IMR-90 (cell line): ENCODE data around the gene AMOTL2. TPM values are rescaled to one million over a fixed set of nuclear protein-coding genes. Genes with fewer than 3 reads are reported as not detected.

Source experiments
- ATAC-seq: fragments of 200-7000 bp; cut with Tn5 transposase; 2 replicates; pipeline ENCODE4 v1.9.1; 2020; ENCODE audit warnings: low read depth, mild to moderate bottlenecking, moderate library complexity
- BruUV-seq: library from RNA; stranded (reverse); fragments of 400-500 nt; replicated peaks from 2 replicates; lab custom pipeline; 2021; lab: Mats Ljungman, UMichigan
- CTCF ChIA-PET: fragments of 300-600 bp; formaldehyde crosslinking; extraction: SDS; loops from one replicate; lab custom pipeline; 2021; ENCODE audit warnings: antibody characterized with exemption; lab: Yijun Ruan, JAX
- POLR2A ChIA-PET: fragments of 300-600 bp; sonication (Branson Sonifier 250); formaldehyde crosslinking; loops from one replicate; lab custom pipeline; 2022; ENCODE audit warnings: antibody characterized with exemption; ENCODE audit not compliant: unreplicated experiment; lab: Charles Lee
- DNase-seq: peaks from one replicate; pipeline ENCODE4 v3.0.0; 2013
- H2AFZ ChIP-seq: replicated peaks from 2 replicates; pipeline ENCODE3; 2013; ENCODE audit warnings: low read length, mild to moderate bottlenecking; ENCODE audit not compliant: poor library complexity
- H2AK5ac ChIP-seq: 2 replicates; pipeline ENCODE4 v1.6.1; 2013; ENCODE audit warnings: low read depth, low read length, inconsistent platforms
- H2AK9ac ChIP-seq: replicated peaks from 2 replicates; pipeline ENCODE3; 2013; ENCODE audit warnings: mild to moderate bottlenecking, low read depth, low read length, moderate library complexity; ENCODE audit not compliant: poor library complexity
- H2BK120ac ChIP-seq: 2 replicates; pipeline ENCODE4 v1.6.1; 2013; ENCODE audit warnings: low read depth, low read length, inconsistent platforms
- H2BK15ac ChIP-seq: 3 replicates; pipeline ENCODE4 v1.6.1; 2013; ENCODE audit warnings: low read depth, low read length, inconsistent platforms
- H2BK20ac ChIP-seq: 2 replicates; pipeline ENCODE4 v1.6.1; 2013; ENCODE audit warnings: low read depth, mild to moderate bottlenecking, inconsistent platforms, low read length, moderate library complexity
- H2BK5ac ChIP-seq: 2 replicates; pipeline ENCODE4 v1.6.1; 2013; ENCODE audit warnings: mild to moderate bottlenecking, low read depth, low read length, inconsistent platforms; ENCODE audit not compliant: poor library complexity, severe bottlenecking
- H3K14ac ChIP-seq: replicated peaks from 2 replicates; pipeline ENCODE4 v1.6.1; 2013; ENCODE audit warnings: low read depth, low read length, inconsistent platforms
- H3K18ac ChIP-seq: 2 replicates; pipeline ENCODE4 v1.6.1; 2013; ENCODE audit warnings: low read depth, low read length, control low read depth
- H3K23ac ChIP-seq: 2 replicates; pipeline ENCODE4 v1.6.1; 2013; ENCODE audit warnings: low read depth, low read length, inconsistent platforms
- H3K27ac ChIP-seq: 2 replicates; pipeline ENCODE4 v1.5.1; 2013; ENCODE audit warnings: mild to moderate bottlenecking, control low read depth, low read length; ENCODE audit not compliant: insufficient read depth
- H3K27me3 ChIP-seq: 2 replicates; pipeline ENCODE4 v1.6.1; 2013; ENCODE audit warnings: low read length; ENCODE audit not compliant: control insufficient read depth, insufficient read depth
- H3K36me3 ChIP-seq: 2 replicates; pipeline ENCODE4 v1.6.1; 2013; ENCODE audit warnings: low read length, mixed read lengths; ENCODE audit not compliant: control insufficient read depth, insufficient read depth
- H3K4ac ChIP-seq: 2 replicates; pipeline ENCODE4 v1.6.1; 2013; ENCODE audit warnings: low read depth, low read length, inconsistent platforms
- H3K4me1 ChIP-seq: 2 replicates; pipeline ENCODE4 v1.6.1; 2013; ENCODE audit warnings: low read length, mixed read lengths; ENCODE audit not compliant: control insufficient read depth, insufficient read depth
- H3K4me2 ChIP-seq: 2 replicates; pipeline ENCODE4 v1.6.1; 2013; ENCODE audit warnings: low read depth, mild to moderate bottlenecking, control low read depth, low read length, moderate library complexity
- H3K4me3 ChIP-seq: 2 replicates; pipeline ENCODE4 v1.5.1; 2013; ENCODE audit warnings: low read depth, mild to moderate bottlenecking, control low read depth, low read length, moderate library complexity; ENCODE audit not compliant: insufficient read depth
- H3K56ac ChIP-seq: 2 replicates; pipeline ENCODE4 v1.6.1; 2013; ENCODE audit warnings: low read length, inconsistent platforms; ENCODE audit not compliant: insufficient read depth; ENCODE audit errors: extremely low read depth
- H3K79me1 ChIP-seq, 2 experiments: 2 replicates each; pipeline ENCODE4 v1.6.1; 2013; ENCODE audit warnings: low read length in 2 of 2, inconsistent platforms in 1 of 2, low read depth in 1 of 2
- H3K9ac ChIP-seq: 2 replicates; pipeline ENCODE4 v1.6.1; 2013; ENCODE audit warnings: low read depth, low read length, control low read depth
- H3K9me1 ChIP-seq: 2 replicates; pipeline ENCODE4 v1.6.1; 2013; ENCODE audit warnings: low read length, inconsistent platforms; ENCODE audit not compliant: insufficient read depth
- H3K9me3 ChIP-seq: 2 replicates; pipeline ENCODE4 v1.6.1; 2013; ENCODE audit warnings: low read length; ENCODE audit not compliant: control insufficient read depth, insufficient read depth
- H4K20me1 ChIP-seq: 2 replicates; pipeline ENCODE4 v1.6.1; 2013; ENCODE audit warnings: low read length, inconsistent platforms; ENCODE audit not compliant: insufficient read depth
- H4K5ac ChIP-seq: 2 replicates; pipeline ENCODE4 v1.6.1; 2013; ENCODE audit warnings: mild to moderate bottlenecking, low read depth, low read length, control low read depth
- H4K8ac ChIP-seq, 2 experiments: 2 replicates each; pipeline ENCODE4 v1.6.1; 2013; ENCODE audit warnings: low read depth in 2 of 2, low read length in 2 of 2, control low read depth in 1 of 2, inconsistent platforms in 1 of 2
- H4K91ac ChIP-seq: 2 replicates; pipeline ENCODE4 v1.6.1; 2013; ENCODE audit warnings: low read depth, low read length, inconsistent platforms; ENCODE audit not compliant: insufficient read depth
- BHLHE40 ChIP-seq: fragments of 150-350 bp; IDR thresholded peaks from 2 replicates; pipeline ENCODE4 v1.6.1; 2016; ENCODE audit warnings: mild to moderate bottlenecking, low read depth, low read length
- CEBPB ChIP-seq: IDR thresholded peaks from 2 replicates; pipeline ENCODE4 v1.6.1; 2012; ENCODE audit warnings: low read depth, low read length, improper control_type of control experiment
- CHD1 ChIP-seq: IDR thresholded peaks from 2 replicates; pipeline ENCODE4 v1.6.1; 2012; ENCODE audit warnings: low read depth, low read length, improper control_type of control experiment
- FOS ChIP-seq: fragments of 150-350 bp; IDR thresholded peaks from 2 replicates; pipeline ENCODE4 v1.6.1; 2016; ENCODE audit warnings: low read depth, low read length
- MAFK ChIP-seq: IDR thresholded peaks from 2 replicates; pipeline ENCODE4 v1.6.1; 2012; ENCODE audit warnings: low read depth, low read length, improper control_type of control experiment
- MAZ ChIP-seq: IDR thresholded peaks from 2 replicates; pipeline ENCODE4 v1.6.1; 2012; ENCODE audit warnings: low read depth, mild to moderate bottlenecking, low read length, improper control_type of control experiment, moderate library complexity, borderline replicate concordance
- MXI1 ChIP-seq: IDR thresholded peaks from 2 replicates; pipeline ENCODE4 v1.6.1; 2012; ENCODE audit warnings: low read depth, mild to moderate bottlenecking, low read length, moderate library complexity, borderline replicate concordance
- NFE2L2 ChIP-seq: fragments of 150-350 bp; IDR thresholded peaks from 2 replicates; pipeline ENCODE4 v1.6.1; 2016; ENCODE audit warnings: low read depth, mild to moderate bottlenecking, low read length
- POLR2A ChIP-seq: IDR thresholded peaks from 2 replicates; pipeline ENCODE4 v1.6.1; 2012; ENCODE audit warnings: mild to moderate bottlenecking, low read depth, low read length
- RAD21 ChIP-seq: IDR thresholded peaks from 2 replicates; pipeline ENCODE4 v1.6.1; 2012; ENCODE audit warnings: low read length, improper control_type of control experiment
- RCOR1 ChIP-seq: IDR thresholded peaks from 2 replicates; pipeline ENCODE4 v1.6.1; 2012; ENCODE audit warnings: mild to moderate bottlenecking, low read length, improper control_type of control experiment; ENCODE audit not compliant: insufficient replicate concordance
- RFX5 ChIP-seq: IDR thresholded peaks from 2 replicates; pipeline ENCODE4 v1.8.0; 2012; ENCODE audit warnings: low read depth, mild to moderate bottlenecking, low read length, moderate library complexity
- SMC3 ChIP-seq: fragments of 150-350 bp; IDR thresholded peaks from 2 replicates; pipeline ENCODE4 v1.6.1; 2016; ENCODE audit warnings: low read depth, mild to moderate bottlenecking, antibody characterized with exemption, low read length, moderate library complexity
- WGBS, 2 experiments: methylation state at CpG; one replicate each; pipeline versions ENCODE4 v1.1.5 to v1.1.7; 2013; ENCODE audit warnings: missing lambda C conversion rate in 2 of 2; ENCODE audit not compliant: insufficient read length in 1 of 2; ENCODE audit errors: extremely low coverage in 2 of 2; 5-methylcytosine and 5-hydroxymethylcytosine counted together
- dilution Hi-C: fragments of 300-500 bp; cut with HindIII; formaldehyde crosslinking; loops from one replicate; pipeline ENCODE4 v1.14.3; 2018; ENCODE audit warnings: low sequenced_read_pairs; ENCODE audit not compliant: unreplicated experiment
- in situ Hi-C: fragments of 300-500 bp; cut with MboI; formaldehyde crosslinking; loops from 3 replicates; pipeline ENCODE4 v1.14.3; 2019; ENCODE audit warnings: low sequenced_read_pairs, inconsistent platforms, mixed read lengths
- intact Hi-C: fragments of 100-400 bp; cut with micrococcal nuclease; formaldehyde crosslinking; loops from 2 replicates; pipeline ENCODE4 v1.10.0; 2022
- polyA plus RNA-seq, 3 experiments: library from polyadenylated mRNA; depleted of rRNA; stranded (reverse); fragments of >200 nt; gene quantifications; 2 replicates each; pipeline ENCODE4 v1.2.3, GENCODE V29; 2012; ENCODE audit warnings: low replicate concordance in 1 of 3
- total RNA-seq: library from RNA; depleted of rRNA; stranded (reverse); fragments of >200 nt; gene quantifications from 2 replicates; pipeline ENCODE4 v1.2.3, GENCODE V29; 2012
- TF ChIP-seq, protein P1 (sequence below): fragments of 150-350 bp; IDR thresholded peaks from 2 replicates; pipeline ENCODE4 v1.6.1; 2016; ENCODE audit warnings: low read depth, mild to moderate bottlenecking, low read length, moderate library complexity, borderline replicate concordance
- TF ChIP-seq, protein P2 (sequence below): conservative IDR thresholded peaks from 2 replicates; pipeline ENCODE4 v1.5.1; 2012; ENCODE audit warnings: mild to moderate bottlenecking, low read depth, low read length, improper control_type of control experiment
- TF ChIP-seq, protein P3 (sequence below): fragments of 150-350 bp; IDR thresholded peaks from 2 replicates; pipeline ENCODE4 v1.6.1; 2017; ENCODE audit warnings: mild to moderate bottlenecking, antibody characterized with exemption, low read length, low read depth

AMOTL2 gene
- total and polyA plus RNA-seq, 2 of the 4 experiments (the other 2 are of a cell fraction) = 162 to 176 TPM

- Histone ChIP-seq H3K4ac (peak overlapping the region; percentile 85), H3K27me3 (no peaks in the 10 kb centered on the region), H4K20me1 (no peaks in the 10 kb centered on the region), H3K4me3 (no peak overlapping the region), H3K79me1 (peaks cover 0 to 28% of the 10 kb centered on the region in 2 experiments; a peak in 2 of 4 replicates), H3K9me3 (no peaks in the 10 kb centered on the region), H3K14ac (0 out of 2 replicates have a peak overlapping the region, but pooled peaks have one; percentile 13), H3K23ac (no peak overlapping the region), H4K8ac (peak overlapping the region in 1 of 2 experiments; percentile 76), H2BK5ac (peak overlapping the region; percentile 14), H2BK20ac (peak overlapping the region; percentile 54), H3K56ac (no peak overlapping the region; the same call in 1 of the 2 replicates), H3K9me1 (peaks cover 31% of the 10 kb centered on the region), H3K36me3 (no peaks in the 10 kb centered on the region), H2BK15ac (peak overlapping the region; percentile 37; the same call in 1 of the 3 replicates), H3K27ac (no peak overlapping the region), H2AK9ac (peak overlapping the region; percentile 26), H4K91ac (peak overlapping the region; percentile 57), H2AFZ (peak overlapping the region; percentile 24), H4K5ac (0 out of 2 replicates have a peak overlapping the region, but pooled peaks have one; percentile 36), H3K4me2 (no peak overlapping the region), H2BK120ac (peak overlapping the region; percentile 93), H3K18ac (peak overlapping the region; percentile 76; the same call in 1 of the 2 replicates), H3K9ac (no peak overlapping the region), H2AK5ac (peak overlapping the region; percentile 91; the same call in 1 of the 2 replicates), H3K4me1 (peaks cover 53% of the 10 kb centered on the region)
- ChIA-PET CTCF (interaction anchor here (1.1 kb wide), 1 partner anchor 19 kb away, joined by 3 read pairs; no protein-coding TSS in a partner anchor), POLR2A (no interaction called here)
- intact Hi-C loops = no loop called here
- ATAC-seq = peak; percentile 5
- BruUV-seq = no TSS peak
- WGBS, 2 experiments = no CpG with 5 or more reads among the region's 6 CpGs
- TF ChIP-seq SMC3 (no peak), MAZ (peak; percentile 66; the same call in 1 of the 2 replicates), MAFK (no peak), POLR2A (no peak), BHLHE40 (no peak), MXI1 (no peak), RCOR1 (no peak), NFE2L2 (no peak), RAD21 (no peak), CEBPB (peak; percentile 96), FOS (no peak), CHD1 (no peak), RFX5 (no peak)
- TF ChIP-seq, protein P1, sequence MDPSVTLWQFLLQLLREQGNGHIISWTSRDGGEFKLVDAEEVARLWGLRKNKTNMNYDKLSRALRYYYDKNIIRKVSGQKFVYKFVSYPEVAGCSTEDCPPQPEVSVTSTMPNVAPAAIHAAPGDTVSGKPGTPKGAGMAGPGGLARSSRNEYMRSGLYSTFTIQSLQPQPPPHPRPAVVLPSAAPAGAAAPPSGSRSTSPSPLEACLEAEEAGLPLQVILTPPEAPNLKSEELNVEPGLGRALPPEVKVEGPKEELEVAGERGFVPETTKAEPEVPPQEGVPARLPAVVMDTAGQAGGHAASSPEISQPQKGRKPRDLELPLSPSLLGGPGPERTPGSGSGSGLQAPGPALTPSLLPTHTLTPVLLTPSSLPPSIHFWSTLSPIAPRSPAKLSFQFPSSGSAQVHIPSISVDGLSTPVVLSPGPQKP = no peak
- TF ChIP-seq, protein P2, sequence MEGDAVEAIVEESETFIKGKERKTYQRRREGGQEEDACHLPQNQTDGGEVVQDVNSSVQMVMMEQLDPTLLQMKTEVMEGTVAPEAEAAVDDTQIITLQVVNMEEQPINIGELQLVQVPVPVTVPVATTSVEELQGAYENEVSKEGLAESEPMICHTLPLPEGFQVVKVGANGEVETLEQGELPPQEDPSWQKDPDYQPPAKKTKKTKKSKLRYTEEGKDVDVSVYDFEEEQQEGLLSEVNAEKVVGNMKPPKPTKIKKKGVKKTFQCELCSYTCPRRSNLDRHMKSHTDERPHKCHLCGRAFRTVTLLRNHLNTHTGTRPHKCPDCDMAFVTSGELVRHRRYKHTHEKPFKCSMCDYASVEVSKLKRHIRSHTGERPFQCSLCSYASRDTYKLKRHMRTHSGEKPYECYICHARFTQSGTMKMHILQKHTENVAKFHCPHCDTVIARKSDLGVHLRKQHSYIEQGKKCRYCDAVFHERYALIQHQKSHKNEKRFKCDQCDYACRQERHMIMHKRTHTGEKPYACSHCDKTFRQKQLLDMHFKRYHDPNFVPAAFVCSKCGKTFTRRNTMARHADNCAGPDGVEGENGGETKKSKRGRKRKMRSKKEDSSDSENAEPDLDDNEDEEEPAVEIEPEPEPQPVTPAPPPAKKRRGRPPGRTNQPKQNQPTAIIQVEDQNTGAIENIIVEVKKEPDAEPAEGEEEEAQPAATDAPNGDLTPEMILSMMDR = no peak
- TF ChIP-seq, protein P3, sequence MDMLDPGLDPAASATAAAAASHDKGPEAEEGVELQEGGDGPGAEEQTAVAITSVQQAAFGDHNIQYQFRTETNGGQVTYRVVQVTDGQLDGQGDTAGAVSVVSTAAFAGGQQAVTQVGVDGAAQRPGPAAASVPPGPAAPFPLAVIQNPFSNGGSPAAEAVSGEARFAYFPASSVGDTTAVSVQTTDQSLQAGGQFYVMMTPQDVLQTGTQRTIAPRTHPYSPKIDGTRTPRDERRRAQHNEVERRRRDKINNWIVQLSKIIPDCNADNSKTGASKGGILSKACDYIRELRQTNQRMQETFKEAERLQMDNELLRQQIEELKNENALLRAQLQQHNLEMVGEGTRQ = peak; percentile 82
- DNase-seq = peak; percentile 75
- dilution Hi-C loops = no loop called here
- in situ Hi-C loops = no loop called here
These were observed 37.7 kb downstream of the AMOTL2 start for GRCh38 chr3:134336587-134336986.
